GM21381 (cell line): ENCODE results near the gene CDH10.

ENCODE experiments used
- ATAC-seq: cut with Tn5 transposase; IDR thresholded peaks from one replicate; pipeline ENCODE4 v1.9.1; 2021; ENCODE audit warnings: mild to moderate bottlenecking, moderate library complexity; ENCODE audit not compliant: unreplicated experiment

CDH10 gene

GRCh38 chr5:24602188-24602587 is 42.6 kb downstream of the CDH10 start:
- ATAC-seq, result no peak

GRCh38 chr5:24598956-24599355 is 45.8 kb downstream of the CDH10 start:
- ATAC-seq, result no peak

GRCh38 chr5:24595329-24595728 is 49.4 kb downstream of the CDH10 start:
- ATAC-seq, result no peak

- ATAC-seq, result no peak
Observed at GRCh38 chr5:24591426-24591825, 53.4 kb downstream of the CDH10 start.

GRCh38 chr5:24589566-24589965 is 55.2 kb downstream of the CDH10 start:
- no peak for ATAC-seq

- ATAC-seq, result no peak
Observed at GRCh38 chr5:24585751-24586150, 59.0 kb downstream of the CDH10 start.

GRCh38 chr5:24571302-24571701 is 73.5 kb downstream of the CDH10 start:
- ATAC-seq, result no peak

GRCh38 chr5:24566933-24567332 is 77.8 kb downstream of the CDH10 start:
- no peak for ATAC-seq

GRCh38 chr5:24555229-24555628 is 89.5 kb downstream of the CDH10 start:
- ATAC-seq, result no peak

GRCh38 chr5:24547132-24547531 is 97.6 kb downstream of the CDH10 start:
- ATAC-seq, result no peak

- ATAC-seq, result no peak
Observed at GRCh38 chr5:24539613-24540012, 105.2 kb downstream of the CDH10 start.

- ATAC-seq, result no peak
Observed at GRCh38 chr5:24538346-24538745, 106.4 kb downstream of the CDH10 start.

- no peak for ATAC-seq
Observed at GRCh38 chr5:24535646-24536045, 109.1 kb downstream of the CDH10 start.

- no peak for ATAC-seq
Observed at GRCh38 chr5:24530906-24531305, 113.9 kb downstream of the CDH10 start.

- ATAC-seq, result no peak
Observed at GRCh38 chr5:24525414-24525813, 119.4 kb downstream of the CDH10 start.

- ATAC-seq, result no peak
Observed at GRCh38 chr5:24512423-24512822, 132.4 kb downstream of the CDH10 start.

GRCh38 chr5:24510523-24510988 is 134.2 kb downstream of the CDH10 start:
- no peak for ATAC-seq

- ATAC-seq, result no peak
Observed at GRCh38 chr5:24509943-24510342, 134.8 kb downstream of the CDH10 start.

GRCh38 chr5:24505258-24505657 is 139.5 kb downstream of the CDH10 start:
- ATAC-seq, result no peak

- no peak for ATAC-seq
Observed at GRCh38 chr5:24497591-24498157, 147.1 kb downstream of the CDH10 start.

- ATAC-seq, result no peak
Observed at GRCh38 chr5:24497145-24497544, 147.6 kb downstream of the CDH10 start.

GRCh38 chr5:24496268-24496667 is 148.5 kb downstream of the CDH10 start:
- no peak for ATAC-seq

- ATAC-seq, result no peak
Observed at GRCh38 chr5:24492229-24492628, 152.5 kb downstream of the CDH10 start.
